ENCODE results near the gene DGKZ.

DNA sequence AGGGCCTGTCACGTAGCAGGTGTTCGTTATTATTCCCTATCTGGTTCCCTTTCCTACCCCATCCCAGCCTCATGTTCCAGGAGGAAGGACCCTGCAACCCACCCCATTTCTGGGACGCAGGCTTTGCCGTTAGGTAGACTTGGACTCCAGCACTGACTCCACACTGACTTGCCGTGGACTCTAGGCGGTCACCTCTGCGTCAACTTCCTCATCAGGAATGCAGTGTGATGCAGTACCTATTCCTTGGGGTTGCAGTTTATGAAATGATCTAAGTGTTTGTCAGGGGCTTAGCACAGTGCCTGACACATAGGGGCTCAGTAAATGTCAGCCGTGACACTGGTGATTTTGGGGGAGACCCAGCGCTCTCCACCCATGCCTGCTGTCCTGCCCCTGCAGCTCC, 16.8 kb downstream of the DGKZ start:
- TF ChIP-seq CTCF (IDR thresholded peaks at IDR 0.05; ENCODE audit: extremely low read depth in 1 of 2, insufficient read depth in 1 of 2, low read depth in 1 of 2, low read length in 2 of 2) (no peak), POLR2A (IDR thresholded peaks at IDR 0.05; ENCODE audit: low read depth, low read length) (no peak)
